K562 (cell line): ENCODE measurements around the gene TSGA10IP. TPM values are rescaled to one million over a fixed set of nuclear protein-coding genes. Genes with fewer than 3 reads are reported as not detected.
A peak's percentile ranks its signal among the peaks of the same experiment; 100 is the strongest.

ENCODE experiments used
- CHD7 ChIP-seq: fragments of 200-600 bp; sonication (generic); IDR thresholded peaks from one replicate; pipeline ENCODE4 v1.6.1; 2012; ENCODE audit warnings: mild to moderate bottlenecking, low read depth, low read length, inconsistent platforms
- GATAD2A ChIP-seq: fragments of 450-650 bp; IDR thresholded peaks from 2 replicates; pipeline ENCODE4 v1.6.1; 2017
- NFATC3 ChIP-seq: fragments of 450-650 bp; IDR thresholded peaks from 2 replicates; pipeline ENCODE4 v1.6.1; 2017; ENCODE audit warnings: mild to moderate bottlenecking
- RAD21 ChIP-seq, 2 experiments: fragments of 250-450 bp in 1 of 2; fragments of 450-650 bp in 1 of 2; sonication (Bioruptor Pico) in 1 of 2; formaldehyde crosslinking in 1 of 2; IDR thresholded peaks in 1 of 2; conservative IDR thresholded peaks in 1 of 2; 2 replicates each; pipeline versions ENCODE4 v1.4.0 to v1.8.0; 2020 to 2022; ENCODE audit warnings: mild to moderate bottlenecking in 2 of 2, moderate library complexity in 1 of 2
- SNRNP70 ChIP-seq: fragments of 200-400 bp; formaldehyde crosslinking; optimal IDR thresholded peaks from 2 replicates; pipeline ENCODE3; 2017; ENCODE audit warnings: low read depth, low read length
- SUPT5H ChIP-seq: fragments of 450-650 bp; IDR thresholded peaks from 2 replicates; pipeline ENCODE4 v1.6.1; 2016
- TBP ChIP-seq: optimal IDR thresholded peaks from 2 replicates; pipeline ENCODE3; 2011; ENCODE audit warnings: low read depth, low read length, improper control_type of control experiment
- YY1 ChIP-seq, 3 experiments: IDR thresholded peaks; 2 replicates each; pipeline ENCODE4 v1.6.1; 2011; ENCODE audit warnings: low read length in 2 of 3, mild to moderate bottlenecking in 2 of 3, moderate library complexity in 2 of 3, borderline replicate concordance in 1 of 3, control low read depth in 1 of 3, low read depth in 1 of 3; ENCODE audit not compliant: insufficient read depth in 3 of 3, insufficient replicate concordance in 2 of 3, control insufficient read depth in 1 of 3, insufficient read length in 1 of 3; ENCODE audit errors: extremely low read depth in 1 of 3
- ZKSCAN3 ChIP-seq: fragments of 250-450 bp; sonication (Bioruptor Pico); IDR thresholded peaks from 2 replicates; pipeline ENCODE4 v1.4.0; 2020
- ZMIZ1 ChIP-seq, 2 experiments: fragments of 150-350 bp in 1 of 2; IDR thresholded peaks; 2 replicates each; pipeline ENCODE4 v1.6.1; 2012 to 2016; ENCODE audit warnings: low read depth in 2 of 2, low read length in 2 of 2, mild to moderate bottlenecking in 1 of 2, moderate library complexity in 1 of 2
- ZNF165 ChIP-seq: fragments of 250-450 bp; sonication (Bioruptor Pico); IDR thresholded peaks from 2 replicates; pipeline ENCODE4 v1.4.0; 2020; ENCODE audit warnings: borderline replicate concordance
- ZNF239 ChIP-seq: fragments of 250-450 bp; sonication (Bioruptor Pico); IDR thresholded peaks from 2 replicates; pipeline ENCODE4 v1.4.0; 2020; ENCODE audit warnings: mild to moderate bottlenecking
- polyA plus RNA-seq, 8 experiments: library from polyadenylated mRNA; depleted of rRNA in 4 of 8; stranded (reverse) in 5 of 8; unstranded in 3 of 8; fragments of >200 nt; fragmentation: Nextera tagmentation in 2 of 8; fragmentation: Illumina TruSeq in 1 of 8; extraction: Ambion mirVana in 2 of 8; extraction: Trizol in 1 of 8; gene quantifications; 2 replicates each; pipeline versions ENCODE4 v1.2.1 to v1.2.3, GENCODE V29; 2011 to 2014; ENCODE audit warnings: inconsistent platforms in 1 of 8, missing spikeins in 1 of 8
- total RNA-seq, 7 experiments: library from RNA; depleted of rRNA in 6 of 7; stranded (reverse); fragments of >200 nt in 6 of 7; fragmentation: Illumina TruSeq in 2 of 7; extraction: Trizol in 2 of 7; gene quantifications; 2 replicates each; pipeline versions ENCODE4 v1.2.1 to v1.2.3, GENCODE V29; 2011 to 2021; ENCODE audit warnings: low replicate concordance in 1 of 7

The TSGA10IP gene
- total and polyA plus RNA-seq, 9 of the 15 experiments (the other 6 are each of a cell fraction or from before 2014, with no cell fraction given): not detected

DNA sequence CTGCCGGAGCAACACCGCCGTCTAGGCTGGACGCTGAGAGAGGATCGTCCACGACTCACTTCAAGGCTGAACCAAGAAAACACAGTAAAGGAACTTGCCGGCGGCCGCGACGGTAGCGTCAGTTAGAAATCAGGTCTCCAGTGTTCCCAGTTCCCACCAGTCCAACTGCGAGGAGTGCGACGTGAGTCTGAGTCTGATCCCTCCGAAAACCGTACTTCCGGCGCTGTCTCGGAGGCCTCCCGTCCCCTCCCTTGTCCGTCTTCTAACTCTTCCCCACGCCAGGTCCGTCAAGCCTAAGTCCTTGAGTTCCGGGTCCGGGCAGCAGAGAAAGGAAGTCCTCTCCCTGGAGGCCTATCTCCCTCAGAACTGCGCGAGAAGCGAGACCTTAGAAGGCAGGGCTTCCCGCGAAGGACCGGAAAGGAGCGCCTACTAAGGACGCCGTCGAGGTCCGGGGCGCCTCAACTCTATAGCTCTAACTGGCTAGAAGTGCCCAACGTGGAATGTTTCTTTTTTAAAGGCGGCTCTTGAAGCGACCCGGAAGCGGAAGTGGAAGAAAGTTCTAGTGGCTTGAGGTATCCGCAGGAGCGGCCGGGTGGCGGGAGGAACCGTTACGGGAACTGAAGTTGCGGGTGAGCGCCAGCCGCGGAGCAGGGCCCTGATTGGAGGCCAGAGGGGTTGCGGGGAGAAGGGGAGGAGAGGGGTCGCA, 56.8 kb downstream of the TSGA10IP start, which contains the start of the genes BANF1 and EIF1AD (continued):
- no peak for TF ChIP-seq SNRNP70
- peak; percentile 95 for TF ChIP-seq TBP
- TF ChIP-seq RAD21 (CRISPR knock-in tag; conservative IDR thresholded peaks at IDR 0.05 in 1 of 2, IDR thresholded peaks at IDR 0.05 in 1 of 2): peak; percentile 2 to 10; a peak in 1 of 4 replicates
- TF ChIP-seq ZMIZ1 (IDR thresholded peaks at IDR 0.05; ENCODE audit: low read depth in 2 of 2, low read length in 2 of 2): peak in 1 of 2 experiments; percentile 13; a peak in 1 of 4 replicates
- TF ChIP-seq SUPT5H: peak; percentile 87
- no peak for TF ChIP-seq CHD7
- TF ChIP-seq NFATC3: peak; percentile 88; the same call in 1 of the 2 replicates
- no peak for TF ChIP-seq ZKSCAN3 (CRISPR knock-in tag)
- TF ChIP-seq YY1 (IDR thresholded peaks at IDR 0.05; ENCODE audit: borderline replicate concordance in 1 of 3, control insufficient read depth in 1 of 3, extremely low read depth in 1 of 3, insufficient read depth in 3 of 3, insufficient read length in 1 of 3, insufficient replicate concordance in 2 of 3, low read depth in 1 of 3, low read length in 2 of 3): peak in 2 of 3 experiments; percentile 75 to 80
- TF ChIP-seq ZNF165 (CRISPR knock-in tag): peak; percentile 35; the same call in 1 of the 2 replicates
- TF ChIP-seq GATAD2A: no peak
- TF ChIP-seq ZNF239 (CRISPR knock-in tag): no peak
